ENCODE results near the gene TAF4. TPM values are rescaled to one million over a fixed set of nuclear protein-coding genes. Genes with fewer than 3 reads are reported as not detected.

Gene TAF4
- total and polyA plus RNA-seq, 2 donors (not counting 3 experiments of a cell fraction or from before 2014, with no cell fraction given), result 6.1 to 19.5 TPM

GRCh38 chr20:62011403-62011790 lies 54.3 kb downstream of the TAF4 start:
- H3K4me2 ChIP-seq (ENCODE audit: insufficient read depth, low read length), result no peak overlapping the region
- dilution Hi-C loops (cut with MboI; ENCODE audit: extremely low pct_ligation_motif_present, low sequenced_read_pairs), result no loop called here
- H3K27me3 ChIP-seq (ENCODE audit: control insufficient read depth in 2 of 2, insufficient read depth in 2 of 2, low read length in 2 of 2), result no peaks in the 10 kb centered on the region
- no peaks in the 10 kb centered on the region for H3K9me1 ChIP-seq (replicated peaks; ENCODE audit: control insufficient read depth, extremely low read depth, insufficient read depth, low read length)
- H3K27ac ChIP-seq (ENCODE audit: insufficient read depth, low read depth, low read length), result no peak overlapping the region
- no peak overlapping the region for H3K9ac ChIP-seq (replicated peaks; ENCODE audit: extremely low read depth, insufficient read depth, low read length)
- TF ChIP-seq MYC (IDR thresholded peaks at IDR 0.05; ENCODE audit: low read depth, low read length) (no peak), POLR2AphosphoS5 (IDR thresholded peaks at IDR 0.05; ENCODE audit: insufficient read depth, low read depth, low read length) (no peak), GATA2 (IDR thresholded peaks at IDR 0.05; ENCODE audit: insufficient read depth, insufficient read length, low read depth, low read length) (no peak), FOS (IDR thresholded peaks at IDR 0.05; ENCODE audit: borderline replicate concordance, insufficient read depth, low read length) (no peak), EZH2 (IDR thresholded peaks at IDR 0.05; ENCODE audit: borderline replicate concordance, low read depth, low read length, severe bottlenecking) (no peak), JUN (IDR thresholded peaks at IDR 0.05; ENCODE audit: borderline replicate concordance, insufficient read depth, insufficient read length, low read depth) (no peak)
- TF ChIP-seq, protein P1, sequence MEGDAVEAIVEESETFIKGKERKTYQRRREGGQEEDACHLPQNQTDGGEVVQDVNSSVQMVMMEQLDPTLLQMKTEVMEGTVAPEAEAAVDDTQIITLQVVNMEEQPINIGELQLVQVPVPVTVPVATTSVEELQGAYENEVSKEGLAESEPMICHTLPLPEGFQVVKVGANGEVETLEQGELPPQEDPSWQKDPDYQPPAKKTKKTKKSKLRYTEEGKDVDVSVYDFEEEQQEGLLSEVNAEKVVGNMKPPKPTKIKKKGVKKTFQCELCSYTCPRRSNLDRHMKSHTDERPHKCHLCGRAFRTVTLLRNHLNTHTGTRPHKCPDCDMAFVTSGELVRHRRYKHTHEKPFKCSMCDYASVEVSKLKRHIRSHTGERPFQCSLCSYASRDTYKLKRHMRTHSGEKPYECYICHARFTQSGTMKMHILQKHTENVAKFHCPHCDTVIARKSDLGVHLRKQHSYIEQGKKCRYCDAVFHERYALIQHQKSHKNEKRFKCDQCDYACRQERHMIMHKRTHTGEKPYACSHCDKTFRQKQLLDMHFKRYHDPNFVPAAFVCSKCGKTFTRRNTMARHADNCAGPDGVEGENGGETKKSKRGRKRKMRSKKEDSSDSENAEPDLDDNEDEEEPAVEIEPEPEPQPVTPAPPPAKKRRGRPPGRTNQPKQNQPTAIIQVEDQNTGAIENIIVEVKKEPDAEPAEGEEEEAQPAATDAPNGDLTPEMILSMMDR (IDR thresholded peaks at IDR 0.05; ENCODE audit: extremely low read depth in 1 of 2, insufficient read depth in 1 of 2, low read depth in 1 of 2, low read length in 2 of 2), result no peak
- no TSS peak for BruUV-seq (replicated peaks)
- intact Hi-C loops (cut with micrococcal nuclease), result loop anchor here (1.0 to 10.0 kb wide), 6 partner anchors 51 to 291 kb away; partner anchors contain the start of genes ADRM1 and LSM14B
- ChIA-PET CTCF (interaction anchor here (0.5 to 2.4 kb wide), 35 partner anchors 9 to 605 kb away, joined by 3 to 75 read pairs (median 4); partner anchors contain the start of genes ADRM1 and LSM14B), POLR2A (no interaction called here)
- H3K9me3 ChIP-seq (replicated peaks; ENCODE audit: control insufficient read depth, insufficient read depth, low read length), result no peaks in the 10 kb centered on the region
- no peak overlapping the region for H2AFZ ChIP-seq (ENCODE audit: low read depth, low read length)
- no peaks in the 10 kb centered on the region for H3K4me1 ChIP-seq (ENCODE audit: control insufficient read depth, extremely low read depth, insufficient read depth, low read length)
- DNase-seq (ENCODE audit: low read depth, low spot score) (no peak), FAIRE-seq (no peak)
- H3K79me2 ChIP-seq (ENCODE audit: control insufficient read depth, insufficient read depth, low read length), result peaks cover 6% of the 10 kb centered on the region
- no peaks in the 10 kb centered on the region for H4K20me1 ChIP-seq (replicated peaks; ENCODE audit: control insufficient read depth, extremely low read depth, insufficient read depth, low read length)
- no peak overlapping the region for H3K4me3 ChIP-seq (replicated peaks in 1 of 3; ENCODE audit: insufficient read depth in 1 of 3, low read depth in 1 of 3, low read length in 3 of 3)
- H3K36me3 ChIP-seq (ENCODE audit: control insufficient read depth in 2 of 2, extremely low read depth in 1 of 2, insufficient read depth in 2 of 2, low read length in 2 of 2), result peaks cover 7 to 24% of the 10 kb centered on the region in 2 experiments

Data from endothelial cell of umbilical vein (primary cell).